Measurements from ENCODE around the gene GIMAP1.

GIMAP1 gene

GRCh38 chr7:150748376-150748775 lies 32.0 kb downstream of the GIMAP1 start:
- DNase-seq (ENCODE audit: low read depth) = no peak

GRCh38 chr7:150751702-150752101 lies 35.3 kb downstream of the GIMAP1 start:
- no peak for DNase-seq (ENCODE audit: low read depth)

- DNase-seq (ENCODE audit: low read depth) = no peak
Observed at GRCh38 chr7:150753239-150753638, 36.8 kb downstream of the GIMAP1 start.

- DNase-seq (ENCODE audit: low read depth) = no peak
Observed at GRCh38 chr7:150753826-150754603, 37.6 kb downstream of the GIMAP1 start.

GRCh38 chr7:150754951-150755350 lies 38.5 kb downstream of the GIMAP1 start:
- no peak for DNase-seq (ENCODE audit: low read depth)

GRCh38 chr7:150755473-150756099 lies 39.2 kb downstream of the GIMAP1 start:
- DNase-seq (ENCODE audit: low read depth) = peak; percentile 60

- no peak for DNase-seq (ENCODE audit: low read depth)
Observed at GRCh38 chr7:150756166-150756565, 39.8 kb downstream of the GIMAP1 start.

GRCh38 chr7:150756858-150757257 lies 40.4 kb downstream of the GIMAP1 start:
- DNase-seq (ENCODE audit: low read depth) = no peak

GRCh38 chr7:150759479-150759878 lies 43.1 kb downstream of the GIMAP1 start:
- no peak for DNase-seq (ENCODE audit: low read depth)

GRCh38 chr7:150766334-150766709 lies 49.9 kb downstream of the GIMAP1 start:
- DNase-seq (ENCODE audit: low read depth) = no peak

- DNase-seq (ENCODE audit: low read depth) = no peak
Observed at GRCh38 chr7:150769768-150770167, 53.4 kb downstream of the GIMAP1 start.
